Activated naive CD4-positive, alpha-beta T cell treated with anti-CD3 and anti-CD28 coated beads for 36 hours (primary cell): Measurements from ENCODE around the gene ANO2. TPM values are rescaled to one million over a fixed set of nuclear protein-coding genes. Genes with fewer than 3 reads are reported as not detected.
"Not testable (repeated sequence)": the region's sequence is repeated elsewhere in the genome, so short reads cannot be mapped to it uniquely, and the experiment has no call there.

Source experiments
- CTCF ChIA-PET: fragments of 350-600 bp; sonication (Branson Sonifier 250); formaldehyde crosslinking; loops from one replicate; lab custom pipeline; 2021; ENCODE audit warnings: antibody characterized with exemption; lab: Charles Lee
- DNase-seq: peaks from one replicate; pipeline ENCODE4 v3.0.0-alpha.2; 2020
- H3K27ac Mint-ChIP-seq: one replicate; pipeline ENCODE4 v1.8.0; 2021; ENCODE audit warnings: mild to moderate bottlenecking, mixed read lengths
- H3K27me3 Mint-ChIP-seq: one replicate; pipeline ENCODE4 v1.8.0; 2021; ENCODE audit warnings: low read depth, mixed read lengths
- H3K36me3 Mint-ChIP-seq: one replicate; pipeline ENCODE4 v1.8.0; 2021; ENCODE audit warnings: low read depth, mixed read lengths
- H3K4me1 Mint-ChIP-seq: one replicate; pipeline ENCODE4 v1.8.0; 2021; ENCODE audit warnings: low read depth, mixed read lengths
- H3K4me3 Mint-ChIP-seq: one replicate; pipeline ENCODE4 v1.8.0; 2021; ENCODE audit warnings: mild to moderate bottlenecking, moderate library complexity, mixed read lengths
- H3K9me3 Mint-ChIP-seq: one replicate; pipeline ENCODE4 v1.8.0; 2021; ENCODE audit warnings: mixed read lengths
- intact Hi-C: fragments of 100-400 bp; cut with micrococcal nuclease; formaldehyde crosslinking; loops from one replicate; pipeline ENCODE4 v1.15.1; 2023
- total RNA-seq, 2 experiments: library from RNA; stranded (reverse); gene quantifications; one replicate each; pipeline ENCODE4 v1.2.3, GENCODE V29; 2021

Gene ANO2
- total RNA-seq, 2 experiments from 2014 or later = not detected

- Mint-ChIP-seq H3K27me3 (peaks cover 20% of the 10 kb centered on the region), H3K4me3 (no peak overlapping the region), H3K36me3 (no peaks in the 10 kb centered on the region), H3K4me1 (no peaks in the 10 kb centered on the region), H3K27ac (no peak overlapping the region), H3K9me3 (no peaks in the 10 kb centered on the region)
- CTCF ChIA-PET = interaction anchor here (0.5 to 1.0 kb wide), 3 partner anchors 31 to 164 kb away, joined by 3 to 4 read pairs (median 3); no protein-coding TSS in a partner anchor
- DNase-seq = no peak
- intact Hi-C loops = no loop called here
Observed at GRCh38 chr12:5898874-5899273, 46.2 kb downstream of the ANO2 start.

DNA sequence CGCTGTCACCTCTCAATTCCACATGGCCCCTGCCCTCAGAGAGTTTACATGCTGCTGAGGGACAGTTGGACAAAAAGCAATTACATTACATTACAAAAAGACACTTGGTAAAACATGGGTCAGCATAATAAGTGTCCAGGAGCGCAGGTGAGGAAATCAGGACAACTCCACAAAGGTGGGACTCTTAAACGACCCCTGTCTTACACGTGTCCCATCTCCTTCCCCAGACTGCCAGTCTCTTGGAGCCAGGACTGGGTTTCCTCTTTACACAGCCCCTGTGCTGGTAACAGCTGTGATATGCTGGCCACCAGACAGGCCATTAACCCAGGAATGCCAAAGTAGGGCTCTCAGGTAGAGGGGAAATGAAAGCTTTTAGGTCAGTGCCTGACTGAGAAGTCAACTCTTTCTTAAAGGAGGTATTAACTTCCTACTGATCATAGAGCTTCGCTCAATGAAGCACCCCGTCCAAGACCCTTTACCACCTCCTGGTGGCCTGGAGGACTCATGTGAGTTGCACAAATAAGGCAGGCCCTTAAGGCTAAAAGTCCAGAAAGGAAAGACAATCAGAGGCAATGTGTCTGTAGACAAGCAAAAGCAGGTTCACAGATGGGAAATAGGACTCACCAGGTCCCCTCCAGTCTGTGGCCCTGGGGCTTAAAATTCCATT lies 55.5 kb downstream of the ANO2 start:
- no peaks in the 10 kb centered on the region for H3K36me3 Mint-ChIP-seq
- no peak overlapping the region for H3K4me3 Mint-ChIP-seq
- intact Hi-C loops = no loop called here
- peaks cover 8% of the 10 kb centered on the region for H3K4me1 Mint-ChIP-seq
- DNase-seq = peak; percentile 32
- peaks cover 1% of the 10 kb centered on the region for H3K9me3 Mint-ChIP-seq
- CTCF ChIA-PET = interaction anchor here (1.1 kb wide), 1 partner anchor 17 kb away, joined by 4 read pairs; no protein-coding TSS in a partner anchor
- H3K27me3 Mint-ChIP-seq = peaks cover 35% of the 10 kb centered on the region
- H3K27ac Mint-ChIP-seq = no peak overlapping the region

- peaks cover 32% of the 10 kb centered on the region for H3K27me3 Mint-ChIP-seq
- H3K36me3 Mint-ChIP-seq = no peaks in the 10 kb centered on the region
- peaks cover 1% of the 10 kb centered on the region for H3K9me3 Mint-ChIP-seq
- no peak for DNase-seq
- peaks cover 8% of the 10 kb centered on the region for H3K4me1 Mint-ChIP-seq
- intact Hi-C loops = no loop called here
- H3K27ac Mint-ChIP-seq = no peak overlapping the region
- no peak overlapping the region for H3K4me3 Mint-ChIP-seq
- CTCF ChIA-PET = interaction anchor here (1.1 kb wide), 1 partner anchor 16 kb away, joined by 4 read pairs; no protein-coding TSS in a partner anchor
Observed at GRCh38 chr12:5888816-5889315, 56.2 kb downstream of the ANO2 start.

- H3K36me3 Mint-ChIP-seq, DNase-seq, H3K4me1 Mint-ChIP-seq, intact Hi-C loops, CTCF ChIA-PET, H3K27ac Mint-ChIP-seq, H3K9me3 Mint-ChIP-seq: not testable (repeated sequence)
- Mint-ChIP-seq H3K4me3 (peak overlapping the region; percentile 61), H3K27me3 (peaks cover 33% of the 10 kb centered on the region)
Observed at GRCh38 chr12:5887819-5888218, 57.2 kb downstream of the ANO2 start.

DNA sequence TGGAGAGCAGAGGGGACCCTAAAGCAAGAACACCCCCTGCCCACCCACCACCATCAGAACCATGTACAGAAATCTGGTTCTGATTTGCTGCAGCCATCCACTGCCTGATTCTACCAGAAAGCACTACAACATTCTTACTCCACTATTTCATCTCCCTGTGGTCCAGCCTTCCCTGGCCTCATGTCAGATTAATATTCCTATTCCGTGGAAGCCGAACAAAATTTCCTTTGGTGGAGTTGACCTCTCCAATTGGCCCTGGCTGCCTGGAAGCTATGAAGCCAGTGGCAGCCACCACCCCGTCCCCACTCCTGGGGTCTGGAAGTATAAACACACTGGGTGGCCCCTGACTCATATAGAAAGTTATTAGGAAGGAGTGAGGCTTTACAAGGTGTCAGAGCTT lies 60.2 kb downstream of the ANO2 start:
- intact Hi-C loops = no loop called here
- peaks cover 40% of the 10 kb centered on the region for H3K27me3 Mint-ChIP-seq
- no peak overlapping the region for H3K27ac Mint-ChIP-seq
- H3K4me1 Mint-ChIP-seq = peaks cover 8% of the 10 kb centered on the region
- H3K4me3 Mint-ChIP-seq = no peak overlapping the region
- no peaks in the 10 kb centered on the region for H3K36me3 Mint-ChIP-seq
- H3K9me3 Mint-ChIP-seq = no peaks in the 10 kb centered on the region
- CTCF ChIA-PET = no interaction called here
- DNase-seq = no peak

DNA sequence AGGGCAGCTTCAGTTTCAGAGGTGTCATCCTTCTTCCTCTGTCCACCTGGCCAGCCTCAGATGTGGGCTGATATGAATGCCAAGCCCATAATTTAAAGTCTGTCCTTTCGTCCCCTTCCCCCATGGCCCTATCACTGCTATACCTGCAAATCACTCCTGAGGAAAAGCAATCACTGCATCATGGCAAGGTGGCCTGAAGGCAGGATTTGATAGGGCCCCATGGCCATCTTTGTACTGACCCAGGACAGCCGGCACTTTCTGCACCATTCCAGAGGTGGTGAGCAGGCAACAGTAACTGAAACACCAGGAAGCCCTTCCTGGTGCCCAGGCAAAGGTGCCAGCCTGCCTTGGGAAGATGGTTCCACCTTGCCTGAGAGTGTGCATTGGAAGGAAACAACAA lies 60.8 kb downstream of the ANO2 start:
- H3K27ac Mint-ChIP-seq = no peak overlapping the region
- intact Hi-C loops = no loop called here
- DNase-seq = no peak
- CTCF ChIA-PET = no interaction called here
- H3K4me3 Mint-ChIP-seq = no peak overlapping the region
- no peaks in the 10 kb centered on the region for H3K36me3 Mint-ChIP-seq
- peaks cover 8% of the 10 kb centered on the region for H3K4me1 Mint-ChIP-seq
- peaks cover 36% of the 10 kb centered on the region for H3K27me3 Mint-ChIP-seq
- no peaks in the 10 kb centered on the region for H3K9me3 Mint-ChIP-seq

GRCh38 chr12:5882511-5883190 lies 62.4 kb downstream of the ANO2 start:
- no peak for DNase-seq
- Mint-ChIP-seq H3K4me1 (peaks cover 4% of the 10 kb centered on the region), H3K36me3 (no peaks in the 10 kb centered on the region), H3K9me3 (no peaks in the 10 kb centered on the region), H3K27ac (no peak overlapping the region), H3K27me3 (peaks cover 28% of the 10 kb centered on the region), H3K4me3 (no peak overlapping the region)
- intact Hi-C loops = no loop called here
- CTCF ChIA-PET = no interaction called here

DNA sequence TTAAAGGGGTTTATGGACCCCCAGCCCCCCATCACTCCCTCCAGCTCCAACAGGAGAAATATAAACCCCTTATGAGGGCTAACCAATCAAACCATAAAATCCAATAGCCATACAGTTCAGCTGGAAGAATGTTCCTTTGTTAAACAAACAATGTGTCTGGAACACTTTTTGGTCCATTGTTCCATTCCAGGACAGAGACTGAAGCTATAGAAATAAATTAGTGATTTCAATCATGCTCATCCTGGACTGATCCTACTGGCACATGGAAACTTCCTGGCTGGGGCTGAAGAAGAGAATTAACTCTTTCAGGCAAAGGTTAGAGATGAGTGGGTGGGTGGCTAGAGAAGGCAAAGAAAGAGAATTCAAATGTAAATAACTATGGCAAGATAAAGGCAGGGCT lies 63.4 kb downstream of the ANO2 start:
- no peaks in the 10 kb centered on the region for H3K36me3 Mint-ChIP-seq
- H3K27me3 Mint-ChIP-seq = peaks cover 25% of the 10 kb centered on the region
- H3K4me1 Mint-ChIP-seq = peaks cover under 1% of the 10 kb centered on the region

DNA sequence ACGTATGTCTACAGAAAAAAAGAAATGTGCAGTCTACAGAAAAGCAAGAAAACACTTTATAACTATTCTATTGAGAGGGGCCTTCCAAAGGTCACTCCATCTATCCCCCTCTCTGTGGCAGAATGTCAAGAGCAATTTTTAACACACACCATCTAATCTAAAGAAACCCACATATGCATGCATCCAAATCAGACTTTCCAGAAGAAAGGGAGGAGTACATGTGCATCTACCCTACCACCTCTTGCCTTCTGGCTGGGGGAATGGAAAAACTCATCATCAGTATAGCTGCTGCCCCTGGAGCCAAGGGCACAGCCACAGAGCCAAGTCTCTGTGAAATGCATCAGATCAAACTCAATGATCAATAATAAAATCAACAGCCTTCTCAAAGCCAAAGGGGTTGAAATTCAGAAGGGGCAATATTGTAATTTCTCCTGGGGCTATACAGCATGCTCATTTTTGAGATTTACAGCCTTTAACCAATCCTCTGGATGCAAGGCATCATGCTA lies 63.9 kb downstream of the ANO2 start:
- intact Hi-C loops = no loop called here
- Mint-ChIP-seq H3K36me3 (no peaks in the 10 kb centered on the region), H3K27me3 (peaks cover 27% of the 10 kb centered on the region), H3K4me3 (no peak overlapping the region), H3K9me3 (no peaks in the 10 kb centered on the region), H3K4me1 (no peaks in the 10 kb centered on the region), H3K27ac (no peak overlapping the region)
- no peak for DNase-seq
- CTCF ChIA-PET = no interaction called here

More for the DNA sequence above, 63.4 kb downstream of the ANO2 start:
- Mint-ChIP-seq H3K27ac (no peak overlapping the region), H3K4me3 (no peak overlapping the region), H3K9me3 (no peaks in the 10 kb centered on the region)
- CTCF ChIA-PET = no interaction called here
- intact Hi-C loops = no loop called here
- DNase-seq = no peak

- Mint-ChIP-seq H3K4me1 (no peaks in the 10 kb centered on the region), H3K9me3 (no peaks in the 10 kb centered on the region), H3K4me3 (no peak overlapping the region), H3K36me3 (no peaks in the 10 kb centered on the region), H3K27me3 (peaks cover 3% of the 10 kb centered on the region), H3K27ac (no peak overlapping the region)
- intact Hi-C loops = loop anchor here (10.0 kb wide), 1 partner anchor 131 kb away; no protein-coding TSS in a partner anchor
- no peak for DNase-seq
- CTCF ChIA-PET = interaction anchor here (0.9 kb wide), 1 partner anchor 269 kb away, joined by 3 read pairs; no protein-coding TSS in a partner anchor
Observed at GRCh38 chr12:5875851-5876250, 69.2 kb downstream of the ANO2 start.

DNA sequence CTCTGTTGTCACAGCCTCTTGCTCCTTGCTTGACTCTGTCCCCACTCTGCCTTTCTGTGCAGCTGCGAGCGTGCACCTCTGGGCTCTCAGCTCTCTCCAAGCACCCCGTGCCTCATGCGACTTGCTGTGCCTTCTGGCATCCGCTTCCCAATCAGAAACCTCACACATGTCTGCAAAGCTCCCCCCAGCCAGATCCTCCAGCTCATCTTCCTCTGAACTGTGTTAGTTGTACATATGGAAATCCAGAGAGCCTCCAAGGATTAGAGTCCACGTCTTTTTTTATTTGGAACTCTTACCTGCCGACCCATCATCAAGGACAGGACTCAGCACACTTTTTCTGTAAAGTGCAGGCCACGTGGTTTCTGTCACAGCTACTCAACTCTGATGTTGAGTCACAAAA lies 70.5 kb downstream of the ANO2 start:
- DNase-seq = no peak
- Mint-ChIP-seq H3K27me3 (peaks cover 3% of the 10 kb centered on the region), H3K36me3 (no peaks in the 10 kb centered on the region), H3K4me3 (no peak overlapping the region), H3K27ac (no peak overlapping the region), H3K4me1 (no peaks in the 10 kb centered on the region), H3K9me3 (no peaks in the 10 kb centered on the region)
- CTCF ChIA-PET = interaction anchor here (0.6 kb wide), 1 partner anchor 442 kb away, joined by 3 read pairs; no protein-coding TSS in a partner anchor
- intact Hi-C loops = loop anchor here (10.0 kb wide), 1 partner anchor 130 kb away; no protein-coding TSS in a partner anchor

- intact Hi-C loops = loop anchor here (10.0 kb wide), 1 partner anchor 129 kb away; no protein-coding TSS in a partner anchor
- CTCF ChIA-PET = interaction anchor here (1.1 kb wide), 1 partner anchor 16 kb away, joined by 4 read pairs; no protein-coding TSS in a partner anchor
- H3K4me1 Mint-ChIP-seq = no peaks in the 10 kb centered on the region
- peaks cover 3% of the 10 kb centered on the region for H3K27me3 Mint-ChIP-seq
- H3K4me3 Mint-ChIP-seq = no peak overlapping the region
- H3K9me3 Mint-ChIP-seq = no peaks in the 10 kb centered on the region
- no peaks in the 10 kb centered on the region for H3K36me3 Mint-ChIP-seq
- H3K27ac Mint-ChIP-seq = no peak overlapping the region
- DNase-seq = no peak
Observed at GRCh38 chr12:5873281-5873919, 71.7 kb downstream of the ANO2 start.
